ENCODE results near the gene DIO2. TPM values are rescaled to one million over a fixed set of nuclear protein-coding genes. Genes with fewer than 3 reads are reported as not detected.

Gene DIO2
- total and polyA plus RNA-seq, 2 of the 8 experiments (the other 6 are each of a cell fraction or from before 2014, with no cell fraction given) = 0.03 to 0.65 TPM

GRCh38 chr14:80213602-80214001 is 2.3 kb upstream of the DIO2 start:
- H3K23ac ChIP-seq (ENCODE audit: insufficient read length) = no peak overlapping the region
- WGBS, 2 experiments (ENCODE audit: extremely low coverage in 1 of 2, insufficient coverage in 1 of 2, insufficient read length in 1 of 2, insufficient replicate concordance in 2 of 2, low coverage in 1 of 2, low lambda C conversion rate in 2 of 2, missing lambda C conversion rate in 1 of 2) = 29% methylated on average over 4 of the region's 4 CpGs; no CpG with 5 or more reads in 1 of the 2 experiments
- no peak overlapping the region for H2BK12ac ChIP-seq (ENCODE audit: low read depth, low read length)
- no peak overlapping the region for H3K14ac ChIP-seq (ENCODE audit: insufficient read length)
- H2BK5ac ChIP-seq (ENCODE audit: low read depth, low read length) = no peak overlapping the region
- no peak overlapping the region for H4K5ac ChIP-seq (ENCODE audit: insufficient read length, low read depth, low read length)
- H2AFZ ChIP-seq (ENCODE audit: low read length) = no peak overlapping the region
- no peak overlapping the region for H3K27ac ChIP-seq (ENCODE audit: low read depth, low read length)
- H4K8ac ChIP-seq (ENCODE audit: extremely low read depth, insufficient read depth, low read length) = no peak overlapping the region
- CTCF ChIA-PET (ENCODE audit: partially characterized antibody) = interaction anchor here (0.6 to 3.3 kb wide), 30 partner anchors 10 to 1283 kb away, joined by 3 to 20 read pairs (median 4); no protein-coding TSS in a partner anchor
- peak; percentile 97 for FAIRE-seq
- no peaks in the 10 kb centered on the region for H3K27me3 ChIP-seq (replicated peaks in 1 of 4; ENCODE audit: control insufficient read depth in 3 of 4, extremely low read depth in 1 of 4, insufficient read depth in 3 of 4, low read length in 3 of 4)
- H2BK120ac ChIP-seq (replicated peaks; ENCODE audit: low read depth, low read length) = no peak overlapping the region
- H3K79me1 ChIP-seq (ENCODE audit: low read depth, low read length) = no peaks in the 10 kb centered on the region
- H3K18ac ChIP-seq (ENCODE audit: extremely low read depth, low read length) = no peak overlapping the region
- H3K4me1 ChIP-seq (replicated peaks in 1 of 4; ENCODE audit: control insufficient read depth in 3 of 4, insufficient read depth in 4 of 4, low read length in 3 of 4) = no peaks in the 10 kb centered on the region; a peak in 1 of 7 replicates
- no peaks in the 10 kb centered on the region for H3K9me3 ChIP-seq (ENCODE audit: insufficient read depth in 2 of 2, low read depth in 1 of 2, low read length in 1 of 2)
- no peaks in the 10 kb centered on the region for H3K23me2 ChIP-seq (ENCODE audit: low read depth, low read length)
- H2AK5ac ChIP-seq (ENCODE audit: low read depth, low read length) = no peak overlapping the region
- H2BK15ac ChIP-seq (ENCODE audit: low read length) = no peak overlapping the region
- H3K56ac ChIP-seq (replicated peaks; ENCODE audit: insufficient read length, low read depth, low read length) = no peak overlapping the region
- no peak overlapping the region for H3K4ac ChIP-seq (replicated peaks; ENCODE audit: insufficient read length, low read depth, low read length)
- no peak overlapping the region for H2BK20ac ChIP-seq (ENCODE audit: low read length)
- no peaks in the 10 kb centered on the region for H3K79me2 ChIP-seq (ENCODE audit: control insufficient read depth in 1 of 2, insufficient read depth in 2 of 2, low read length in 2 of 2)
- no peak overlapping the region for H4K91ac ChIP-seq (replicated peaks; ENCODE audit: insufficient read length, low read length)
- H3K9ac ChIP-seq (replicated peaks in 1 of 4; ENCODE audit: extremely low read depth in 1 of 4, low read depth in 3 of 4, low read length in 3 of 4) = no peak overlapping the region
- no peaks in the 10 kb centered on the region for H3K36me3 ChIP-seq (ENCODE audit: control insufficient read depth in 2 of 4, insufficient read depth in 4 of 4, low read length in 3 of 4)
- DNase-seq (ENCODE audit: low read depth in 1 of 2, low spot score in 2 of 2) = peak; percentile 25 to 53
- H3K4me2 ChIP-seq (ENCODE audit: insufficient read depth in 1 of 2, low read depth in 2 of 2, low read length in 2 of 2) = no peak overlapping the region
- no peaks in the 10 kb centered on the region for H4K20me1 ChIP-seq (replicated peaks in 1 of 2; ENCODE audit: control insufficient read depth in 1 of 2, insufficient read depth in 2 of 2, low read length in 2 of 2)
- POLR2A ChIA-PET (ENCODE audit: partially characterized antibody) = no interaction called here
- H3K4me3 ChIP-seq (ENCODE audit: extremely low read depth in 1 of 4, insufficient read depth in 2 of 4, low read depth in 3 of 4, low read length in 4 of 4) = no peak overlapping the region
- TF ChIP-seq SP2 (IDR thresholded peaks at IDR 0.05; ENCODE audit: low read length) = no peak
- no peak for TF ChIP-seq NANOG (IDR thresholded peaks at IDR 0.05; ENCODE audit: insufficient read depth, low read depth, low read length, poor library complexity, severe bottlenecking)
- TF ChIP-seq TAF7 (optimal IDR thresholded peaks at IDR 0.05; ENCODE audit: borderline replicate concordance, low read depth, low read length) = no peak
- no peak for TF ChIP-seq SRF (IDR thresholded peaks at IDR 0.05; ENCODE audit: low read depth, low read length)
